HG02840 (cell line): ENCODE results near the gene FAM107B.
"Not testable (repeated sequence)": the region's sequence is repeated elsewhere in the genome, so short reads cannot be mapped to it uniquely, and the experiment has no call there.

ENCODE experiments used
- ATAC-seq: cut with Tn5 transposase; IDR thresholded peaks from one replicate; pipeline ENCODE4 v1.9.1; 2021; ENCODE audit warnings: mild to moderate bottlenecking, moderate library complexity, moderate number of reproducible peaks; ENCODE audit not compliant: unreplicated experiment, low FRiP score

Gene FAM107B

GRCh38 chr10:14645239-14645960, 129.3 kb downstream of the FAM107B start:
- peak; percentile 37 for ATAC-seq

GRCh38 chr10:14639637-14640036, 135.1 kb downstream of the FAM107B start:
- no peak for ATAC-seq

GRCh38 chr10:14635043-14635710, 139.5 kb downstream of the FAM107B start:
- ATAC-seq = no peak

- ATAC-seq = not testable (repeated sequence)
These were observed 140.1 kb downstream of the FAM107B start for GRCh38 chr10:14634572-14634971.

- no peak for ATAC-seq
These were observed 148.8 kb downstream of the FAM107B start for GRCh38 chr10:14625765-14626525.

GRCh38 chr10:14625192-14625631, 149.5 kb downstream of the FAM107B start:
- no peak for ATAC-seq

GRCh38 chr10:14624600-14624999, 150.1 kb downstream of the FAM107B start:
- ATAC-seq = no peak

GRCh38 chr10:14623931-14624330, 150.8 kb downstream of the FAM107B start:
- no peak for ATAC-seq

GRCh38 chr10:14621037-14621436, 153.7 kb downstream of the FAM107B start:
- no peak for ATAC-seq

- no peak for ATAC-seq
These were observed 156.0 kb downstream of the FAM107B start for GRCh38 chr10:14618674-14619073.

- ATAC-seq = no peak
These were observed 156.8 kb downstream of the FAM107B start for GRCh38 chr10:14617852-14618251.

- no peak for ATAC-seq
These were observed 157.6 kb downstream of the FAM107B start for GRCh38 chr10:14616955-14617730.

GRCh38 chr10:14616465-14616864, 158.2 kb downstream of the FAM107B start:
- no peak for ATAC-seq

- ATAC-seq = no peak
These were observed 161.1 kb downstream of the FAM107B start for GRCh38 chr10:14613588-14613920.

- no peak for ATAC-seq
These were observed 161.7 kb downstream of the FAM107B start for GRCh38 chr10:14612873-14613587.

GRCh38 chr10:14611968-14612693, 162.6 kb downstream of the FAM107B start:
- ATAC-seq = no peak

- ATAC-seq = no peak
These were observed 165.5 kb downstream of the FAM107B start for GRCh38 chr10:14609178-14609577.

- no peak for ATAC-seq
These were observed 166.2 kb downstream of the FAM107B start for GRCh38 chr10:14608381-14609001.

GRCh38 chr10:14606633-14607032, 168.1 kb downstream of the FAM107B start:
- ATAC-seq = no peak
